NCI-H1417 treated with DMSO at 0.1 percent for 48 hours (cell line): Measurements from ENCODE around the gene KIAA1549.

Source experiments
- DNase-seq: peaks from one replicate; lab custom pipeline; 2025; lab: John Stamatoyannopoulos, UW

Gene KIAA1549

DNA sequence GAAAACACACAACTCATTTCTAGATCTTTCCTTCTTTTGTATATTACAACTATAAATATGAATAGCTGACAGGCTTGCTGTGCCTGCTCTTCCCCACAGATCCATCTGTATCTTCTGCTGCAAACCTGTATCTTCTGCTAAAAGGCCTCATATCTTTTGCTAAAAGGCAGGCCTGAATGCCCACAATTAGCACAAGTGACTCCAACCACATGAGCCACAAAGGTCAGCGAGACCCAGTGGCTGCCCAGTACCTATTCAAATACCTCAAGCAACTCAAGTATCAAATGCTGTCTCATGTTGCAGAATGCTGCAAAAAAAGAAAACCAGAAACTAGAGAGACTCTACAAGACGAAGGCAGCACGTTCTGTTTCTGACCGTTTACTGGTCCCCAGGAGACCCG is 128.7 kb downstream of the KIAA1549 start:
- no peak for DNase-seq

DNA sequence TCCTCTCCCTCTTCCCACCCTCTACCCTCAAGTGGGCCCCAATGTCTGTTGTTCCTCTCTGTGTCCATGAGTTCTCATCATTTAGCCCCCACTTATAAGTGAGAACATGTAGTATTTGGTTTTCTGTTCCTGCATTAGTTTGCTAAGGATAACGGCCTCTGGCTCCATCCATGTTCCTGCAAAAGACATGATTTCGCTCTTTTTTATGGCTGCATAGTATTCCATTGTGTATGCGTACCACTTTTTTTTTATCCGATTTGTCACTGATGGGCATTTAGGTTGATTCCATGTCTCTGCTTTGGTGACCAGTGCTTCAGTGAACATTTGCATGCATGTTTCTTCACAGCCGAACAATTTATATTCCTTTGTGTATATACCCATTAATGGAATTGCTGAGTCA is 131.5 kb downstream of the KIAA1549 start:
- DNase-seq = no peak

- no peak for DNase-seq
Measured at GRCh38 chr7:138848056-138848980, 132.9 kb downstream of the KIAA1549 start.

DNA sequence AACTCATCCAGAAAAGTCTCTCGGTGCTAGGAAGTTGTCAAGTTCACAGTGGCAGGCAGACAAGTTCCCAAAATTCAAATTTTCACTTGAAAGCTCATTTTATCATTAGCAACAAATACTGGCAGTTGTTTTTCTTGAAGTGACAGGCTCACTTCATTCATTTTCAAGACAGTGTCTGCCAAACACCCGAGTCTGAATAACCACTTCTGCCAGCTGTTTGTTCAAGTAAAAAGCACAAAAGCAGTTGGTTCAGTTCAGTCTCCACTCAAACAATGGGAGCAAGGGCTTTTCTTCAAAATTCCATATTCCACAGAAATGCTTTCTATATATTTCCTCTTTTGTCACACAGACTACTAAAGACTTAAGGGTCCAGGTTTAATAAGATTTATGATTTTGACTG is 135.5 kb downstream of the KIAA1549 start:
- no peak for DNase-seq

GRCh38 chr7:138843632-138844580 is 137.3 kb downstream of the KIAA1549 start:
- DNase-seq = no peak

DNA sequence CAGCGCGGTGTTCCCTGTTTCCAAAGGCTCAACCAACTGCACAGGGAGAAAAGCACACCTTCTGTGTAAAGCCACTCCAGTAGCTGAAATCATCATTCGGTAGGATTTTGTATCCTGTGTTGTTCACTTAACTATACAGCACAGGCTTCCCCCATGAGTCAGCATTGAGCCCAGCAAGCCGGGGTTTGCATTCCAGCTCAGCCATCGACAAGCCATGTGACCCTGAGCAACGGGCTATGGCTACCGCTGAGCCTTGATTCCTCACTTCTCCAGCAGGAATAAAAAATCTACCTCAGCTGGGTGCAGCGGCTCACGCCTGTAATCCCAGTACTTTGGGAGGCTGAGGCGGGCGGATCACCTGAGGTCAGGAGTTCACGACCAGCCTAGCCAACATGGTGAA is 139.1 kb downstream of the KIAA1549 start:
- DNase-seq = no peak

- no peak for DNase-seq
Measured at GRCh38 chr7:138838166-138838565, 143.0 kb downstream of the KIAA1549 start.

DNA sequence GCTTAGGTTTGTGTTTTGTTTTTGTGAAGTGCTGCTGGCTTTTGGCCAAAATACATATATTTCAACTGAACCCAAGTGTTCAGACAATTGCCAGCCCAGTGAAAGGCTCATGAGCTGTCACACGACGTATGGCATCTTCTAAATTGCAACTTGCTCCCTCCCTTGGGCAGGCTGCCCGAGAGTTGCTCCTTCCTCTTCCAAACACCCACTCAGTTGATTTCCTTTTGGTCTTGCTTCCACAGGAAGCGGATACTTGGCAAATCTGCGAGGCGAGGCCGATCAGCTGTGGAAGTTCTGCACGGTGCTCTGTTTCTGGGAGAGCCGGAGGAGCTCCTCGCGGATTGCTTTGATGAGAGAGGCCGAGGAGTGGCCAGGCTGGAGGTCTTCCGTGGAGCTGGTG is 143.6 kb downstream of the KIAA1549 start:
- no peak for DNase-seq

GRCh38 chr7:138835087-138835486 is 146.1 kb downstream of the KIAA1549 start:
- DNase-seq = no peak

- no peak for DNase-seq
Measured at GRCh38 chr7:138834583-138834982, 146.6 kb downstream of the KIAA1549 start.

GRCh38 chr7:138833596-138833995 is 147.6 kb downstream of the KIAA1549 start:
- DNase-seq = no peak

DNA sequence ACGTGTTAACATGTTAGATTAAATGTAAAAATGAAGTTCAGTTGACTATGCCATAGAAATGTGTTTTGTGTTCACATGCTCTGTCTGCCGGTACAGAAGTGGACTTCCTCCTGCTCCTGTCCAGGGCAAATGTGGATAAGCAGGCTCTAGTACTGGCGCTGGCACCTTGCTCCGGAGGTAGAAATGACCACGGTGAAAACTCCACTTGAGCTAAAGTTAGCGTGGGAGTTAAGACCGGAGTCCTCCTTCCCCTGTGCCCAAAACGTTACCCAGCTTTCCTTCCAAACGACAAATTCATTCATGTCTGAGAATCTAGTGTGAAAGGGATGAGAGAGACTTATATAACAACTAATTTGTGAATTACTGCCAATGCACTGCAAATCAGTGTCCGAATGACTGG is 148.2 kb downstream of the KIAA1549 start:
- no peak for DNase-seq

DNA sequence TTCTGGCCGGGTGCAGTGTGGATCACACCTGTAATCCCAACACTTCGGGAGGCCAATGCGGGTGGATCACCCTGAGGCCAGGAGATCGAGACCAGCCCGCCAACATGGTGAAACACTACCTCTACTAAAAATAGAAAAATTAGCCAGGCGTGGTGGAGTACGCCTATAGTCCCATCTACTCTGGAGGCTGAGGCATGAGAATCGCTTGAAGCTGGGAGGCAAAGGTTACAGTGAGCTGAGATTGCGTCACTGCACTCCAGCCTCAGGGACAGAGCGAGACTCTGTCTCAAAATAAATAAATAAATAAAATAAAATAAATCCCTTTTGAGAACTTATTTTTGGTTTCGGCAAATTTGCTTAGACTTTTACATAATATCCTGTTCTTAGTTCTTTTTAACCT is 151.9 kb downstream of the KIAA1549 start:
- no peak for DNase-seq

- no peak for DNase-seq
Measured at GRCh38 chr7:138828302-138828701, 152.9 kb downstream of the KIAA1549 start.

DNA sequence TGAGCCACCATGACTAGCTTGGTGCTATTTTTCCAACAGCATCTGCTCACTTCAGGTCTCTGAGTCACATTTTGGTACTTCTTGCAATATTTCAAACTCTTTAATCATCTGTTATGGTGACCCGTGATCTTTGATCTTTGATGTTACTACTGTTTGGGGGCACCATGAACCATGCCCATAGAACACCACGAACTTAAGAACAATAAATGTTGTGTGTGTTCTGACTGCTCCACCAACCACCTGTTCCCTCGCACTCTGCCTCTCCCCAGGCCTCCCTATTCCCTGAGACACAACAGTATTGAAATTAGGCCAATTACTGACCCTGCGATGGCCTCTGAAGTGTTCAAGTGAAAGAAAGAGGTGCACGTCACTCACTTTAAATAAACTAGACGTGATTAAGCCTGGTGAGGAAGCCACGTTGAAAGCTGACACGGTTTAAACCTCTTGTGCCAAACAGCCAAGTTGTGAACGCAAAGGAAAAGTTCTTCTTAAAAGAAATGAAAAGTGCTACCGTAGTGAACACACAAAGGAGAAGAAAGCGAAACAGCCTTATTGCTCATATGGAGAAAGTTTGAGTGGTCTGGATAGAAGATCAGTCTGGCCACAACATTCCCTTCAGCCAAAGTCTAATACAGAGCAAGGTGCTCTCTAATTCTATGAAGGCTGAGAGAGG is 156.0 kb downstream of the KIAA1549 start:
- DNase-seq = no peak

GRCh38 chr7:138822867-138823535 is 158.2 kb downstream of the KIAA1549 start:
- no peak for DNase-seq

GRCh38 chr7:138821912-138822311 is 159.3 kb downstream of the KIAA1549 start:
- no peak for DNase-seq

DNA sequence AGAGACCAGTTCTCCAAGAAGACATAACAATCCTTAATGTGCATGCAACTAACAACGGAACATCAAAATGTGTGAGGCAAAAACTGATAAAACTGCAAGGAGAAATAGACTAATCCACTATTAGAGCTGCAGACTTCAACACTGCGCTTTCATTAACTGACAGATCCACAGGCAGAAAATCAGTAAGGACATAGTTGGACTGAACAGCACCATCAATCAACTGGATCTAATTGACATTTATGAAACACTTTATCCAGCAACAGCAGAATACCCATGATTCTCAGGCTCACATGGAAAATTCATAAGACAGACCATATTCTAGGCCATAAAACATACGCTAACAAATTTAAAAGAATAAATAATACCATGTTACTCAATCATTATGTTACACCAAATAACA is 161.6 kb downstream of the KIAA1549 start:
- no peak for DNase-seq

GRCh38 chr7:138816650-138817049 is 164.5 kb downstream of the KIAA1549 start:
- no peak for DNase-seq

DNA sequence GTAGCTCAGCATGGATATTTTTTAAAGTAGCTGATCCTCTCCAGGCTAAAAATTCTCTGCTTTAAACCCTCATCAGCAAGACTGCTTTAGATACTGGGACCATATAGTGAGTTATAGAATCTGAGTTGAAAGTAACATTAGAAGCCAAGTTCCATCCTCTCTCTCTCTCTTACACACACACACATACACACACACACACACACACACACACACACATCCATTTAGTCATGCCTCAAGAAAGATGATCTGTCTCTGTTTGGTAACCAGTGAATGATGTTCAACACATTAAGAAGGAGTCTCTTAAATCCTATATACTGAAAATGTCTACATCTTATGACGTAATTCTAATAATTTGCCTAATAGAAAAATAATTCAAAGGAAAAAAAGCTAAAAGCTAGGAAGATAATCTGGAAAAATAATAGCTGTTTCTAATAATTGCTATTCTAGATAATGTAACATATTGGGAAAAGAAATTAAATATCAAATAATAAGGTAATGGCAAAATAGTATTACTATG is 166.3 kb downstream of the KIAA1549 start:
- DNase-seq = no peak

- DNase-seq = no peak
Measured at GRCh38 chr7:138813945-138814344, 167.2 kb downstream of the KIAA1549 start.
